ENCODE data around the gene BIRC7.

Gene BIRC7

GRCh38 chr20:63272105-63273058 is 36.7 kb downstream of the BIRC7 start, which contains the start of gene ARFGAP1:
Gene ARFGAP1 (plus strand): TSS chr20:63272813. CDS start chr20:63275581, 2,768 bp downstream.
- DNase-seq (ENCODE audit: insufficient read length, low spot score) (peak; percentile 97), FAIRE-seq (no peak)
- TF ChIP-seq CTCF (IDR thresholded peaks at IDR 0.05; ENCODE audit: insufficient read depth, missing control alignments) = no peak

GRCh38 chr20:63273059-63273579 is 37.4 kb downstream of the BIRC7 start:
- FAIRE-seq (no peak), DNase-seq (ENCODE audit: insufficient read length, low spot score) (no peak)
- TF ChIP-seq CTCF (IDR thresholded peaks at IDR 0.05; ENCODE audit: insufficient read depth, missing control alignments) = no peak

GRCh38 chr20:63273635-63274380 is 38.1 kb downstream of the BIRC7 start:
- TF ChIP-seq CTCF (IDR thresholded peaks at IDR 0.05; ENCODE audit: insufficient read depth, missing control alignments) = no peak
- FAIRE-seq (no peak), DNase-seq (ENCODE audit: insufficient read length, low spot score) (no peak)

GRCh38 chr20:63274381-63275228 is 38.9 kb downstream of the BIRC7 start:
- FAIRE-seq (no peak), DNase-seq (ENCODE audit: insufficient read length, low spot score) (no peak)
- TF ChIP-seq CTCF (IDR thresholded peaks at IDR 0.05; ENCODE audit: insufficient read depth, missing control alignments) = no peak

GRCh38 chr20:63275825-63276224 is 40.1 kb downstream of the BIRC7 start:
- TF ChIP-seq CTCF (IDR thresholded peaks at IDR 0.05; ENCODE audit: insufficient read depth, missing control alignments) = no peak
- DNase-seq (ENCODE audit: insufficient read length, low spot score) (no peak), FAIRE-seq (no peak)

- DNase-seq (ENCODE audit: insufficient read length, low spot score) = no peak
- no peak for FAIRE-seq
- TF ChIP-seq CTCF (IDR thresholded peaks at IDR 0.05; ENCODE audit: insufficient read depth, missing control alignments) = no peak
These were observed 41.3 kb downstream of the BIRC7 start for GRCh38 chr20:63276956-63277355.
